Fibroblast of lung (primary cell): ENCODE measurements around the gene PDE9A. TPM values are rescaled to one million over a fixed set of nuclear protein-coding genes. Genes with fewer than 3 reads are reported as not detected.

Source experiments
- DNase-seq, 2 donors: peaks; one replicate each; pipeline versions ENCODE4 v3.0.0 to v3.0.0-alpha.2; 2010; ENCODE audit warnings: low read depth in 2 of 2
- H2AFZ ChIP-seq: 2 replicates; pipeline ENCODE4 v1.5.1; 2012; ENCODE audit warnings: low read length, control low read depth, inconsistent platforms
- H3K27ac ChIP-seq: 2 replicates; pipeline ENCODE4 v1.5.1; 2011; ENCODE audit warnings: low read length, control low read depth; ENCODE audit not compliant: insufficient read depth
- H3K27me3 ChIP-seq: 2 replicates; pipeline ENCODE4 v1.5.1; 2011; ENCODE audit warnings: mild to moderate bottlenecking, low read length; ENCODE audit not compliant: control insufficient read depth, insufficient read depth
- H3K36me3 ChIP-seq: 2 replicates; pipeline ENCODE4 v1.5.1; 2011; ENCODE audit warnings: low read length; ENCODE audit not compliant: control insufficient read depth, insufficient read depth
- H3K4me1 ChIP-seq: 2 replicates; pipeline ENCODE4 v1.5.1; 2011; ENCODE audit warnings: low read length; ENCODE audit not compliant: control insufficient read depth, insufficient read depth; ENCODE audit errors: extremely low read depth
- H3K4me2 ChIP-seq: 2 replicates; pipeline ENCODE4 v1.5.1; 2011; ENCODE audit warnings: low read length, control low read depth; ENCODE audit not compliant: insufficient read depth; ENCODE audit errors: extremely low read depth
- H3K4me3 ChIP-seq, 4 experiments: fragments of 200-600 bp in 1 of 4; sonication (generic) in 1 of 4; replicated peaks in 1 of 4; 2 replicates each; pipeline ENCODE4 v1.5.1; 2011 to 2016; ENCODE audit warnings: low read length in 4 of 4, low read depth in 3 of 4, mild to moderate bottlenecking in 3 of 4, control low read depth in 2 of 4, inconsistent platforms in 1 of 4, mixed read lengths in 1 of 4; ENCODE audit not compliant: insufficient read depth in 1 of 4; ENCODE audit errors: control extremely low read depth in 1 of 4
- H3K79me2 ChIP-seq: 2 replicates; pipeline ENCODE4 v1.5.1; 2012; ENCODE audit warnings: mild to moderate bottlenecking, low read length, inconsistent platforms; ENCODE audit not compliant: control insufficient read depth, insufficient read depth
- H3K9ac ChIP-seq: 2 replicates; pipeline ENCODE4 v1.5.1; 2011; ENCODE audit warnings: mild to moderate bottlenecking, low read length, control low read depth; ENCODE audit not compliant: insufficient read depth
- H3K9me3 ChIP-seq: 2 replicates; pipeline ENCODE4 v1.5.1; 2012; ENCODE audit warnings: low read depth, low read length; ENCODE audit not compliant: control insufficient read depth, insufficient read depth
- H4K20me1 ChIP-seq: 2 replicates; pipeline ENCODE4 v1.5.1; 2011; ENCODE audit warnings: low read length; ENCODE audit not compliant: control insufficient read depth, insufficient read depth; ENCODE audit errors: extremely low read depth
- CTCF ChIP-seq, 2 donors: IDR thresholded peaks in 1 of 2; conservative IDR thresholded peaks in 1 of 2; 1 replicate in 1 of 2; 2 replicates in 1 of 2; pipeline ENCODE4 v1.5.1; 2011 to 2012; ENCODE audit warnings: low read length in 2 of 2, control low read depth in 1 of 2, inconsistent platforms in 1 of 2, low read depth in 1 of 2, mild to moderate bottlenecking in 1 of 2
- EZH2 ChIP-seq: IDR thresholded peaks from 2 replicates; pipeline ENCODE4 v1.5.1; 2012; ENCODE audit warnings: low read length, control low read depth, mild to moderate bottlenecking; ENCODE audit errors: missing control alignments
- polyA plus RNA-seq, 2 donors: library from polyadenylated mRNA; depleted of rRNA in 1 of 2; stranded (reverse) in 1 of 2; unstranded in 1 of 2; fragments of >200 nt; gene quantifications; 2 replicates each; pipeline ENCODE4 v1.2.1, GENCODE V29; 2011 to 2012; ENCODE audit warnings: missing spikeins in 1 of 2
- total RNA-seq: library from RNA; depleted of rRNA; stranded (reverse); fragments of >200 nt; gene quantifications from 2 replicates; pipeline ENCODE4 v1.2.1, GENCODE V29; 2014

Gene PDE9A
- total and polyA plus RNA-seq, 2 donors (not counting 1 experiment from before 2014, with no cell fraction given), result 1.8 to 4.4 TPM

- Histone ChIP-seq H3K4me1 (peaks cover 7% of the 10 kb centered on the region), H3K9ac (no peak overlapping the region), H3K36me3 (no peaks in the 10 kb centered on the region), H3K27ac (no peak overlapping the region), H4K20me1 (no peaks in the 10 kb centered on the region), H3K9me3 (no peaks in the 10 kb centered on the region), H2AFZ (no peak overlapping the region), H3K79me2 (no peaks in the 10 kb centered on the region), H3K4me2 (no peak overlapping the region), H3K27me3 (no peaks in the 10 kb centered on the region), H3K4me3 (no peak overlapping the region)
- TF ChIP-seq CTCF (conservative IDR thresholded peaks at IDR 0.05 in 1 of 2, IDR thresholded peaks at IDR 0.05 in 1 of 2; ENCODE audit: low read depth in 1 of 2, low read length in 2 of 2), result no peak
- TF ChIP-seq EZH2, result no peak
- DNase-seq, result no peak
Observed at GRCh38 chr21:42646076-42646825, 7.2 kb upstream of the PDE9A start.

GRCh38 chr21:42646836-42647235 lies 6.6 kb upstream of the PDE9A start:
- Histone ChIP-seq H3K9me3 (no peaks in the 10 kb centered on the region), H2AFZ (no peak overlapping the region), H4K20me1 (no peaks in the 10 kb centered on the region), H3K4me1 (peaks cover 3% of the 10 kb centered on the region), H3K27ac (no peak overlapping the region), H3K79me2 (no peaks in the 10 kb centered on the region), H3K36me3 (no peaks in the 10 kb centered on the region), H3K9ac (no peak overlapping the region), H3K27me3 (no peaks in the 10 kb centered on the region), H3K4me3 (no peak overlapping the region), H3K4me2 (no peak overlapping the region)
- TF ChIP-seq CTCF (conservative IDR thresholded peaks at IDR 0.05 in 1 of 2, IDR thresholded peaks at IDR 0.05 in 1 of 2; ENCODE audit: low read depth in 1 of 2, low read length in 2 of 2) (no peak), EZH2 (no peak)
- DNase-seq, result no peak

- no peaks in the 10 kb centered on the region for H3K79me2 ChIP-seq
- TF ChIP-seq CTCF (conservative IDR thresholded peaks at IDR 0.05 in 1 of 2, IDR thresholded peaks at IDR 0.05 in 1 of 2; ENCODE audit: low read depth in 1 of 2, low read length in 2 of 2) (no peak), EZH2 (no peak)
- H3K4me2 ChIP-seq, result no peak overlapping the region
- H3K9me3 ChIP-seq, result no peaks in the 10 kb centered on the region
- H3K4me3 ChIP-seq, result no peak overlapping the region
- no peaks in the 10 kb centered on the region for H3K36me3 ChIP-seq
- H3K4me1 ChIP-seq, result peaks cover 2% of the 10 kb centered on the region
- H3K27me3 ChIP-seq, result peaks cover 7% of the 10 kb centered on the region
- H4K20me1 ChIP-seq, result no peaks in the 10 kb centered on the region
- DNase-seq, result no peak
- no peak overlapping the region for H2AFZ ChIP-seq
- H3K27ac ChIP-seq, result no peak overlapping the region
- H3K9ac ChIP-seq, result no peak overlapping the region
Observed at GRCh38 chr21:42648606-42649005, 4.8 kb upstream of the PDE9A start.
